GM06990 (cell line): ENCODE measurements around the gene AFAP1.

Source experiments
- DNase-seq: peaks from one replicate; pipeline ENCODE4 v3.0.0-alpha.2; 2011; ENCODE audit not compliant: insufficient read length; ENCODE audit errors: extremely low read depth
- H3K27me3 ChIP-seq: replicated peaks from 2 replicates; pipeline ENCODE4 v1.6.0; 2011; ENCODE audit warnings: low read length; ENCODE audit not compliant: control insufficient read depth, insufficient read depth
- H3K36me3 ChIP-seq: 2 replicates; pipeline ENCODE4 v1.5.1; 2011; ENCODE audit warnings: low read length; ENCODE audit not compliant: control insufficient read depth, insufficient read depth
- H3K4me3 ChIP-seq: replicated peaks from 2 replicates; pipeline ENCODE4 v1.5.1; 2011; ENCODE audit warnings: low read depth, mild to moderate bottlenecking, control low read depth, low read length
- TF ChIP-seq, protein P1 (sequence below): IDR thresholded peaks from 2 replicates; pipeline ENCODE4 v1.5.1; 2011; ENCODE audit warnings: low read length, control low read depth, mild to moderate bottlenecking, inconsistent platforms; ENCODE audit not compliant: insufficient read depth, poor library complexity, severe bottlenecking

The AFAP1 gene

DNA sequence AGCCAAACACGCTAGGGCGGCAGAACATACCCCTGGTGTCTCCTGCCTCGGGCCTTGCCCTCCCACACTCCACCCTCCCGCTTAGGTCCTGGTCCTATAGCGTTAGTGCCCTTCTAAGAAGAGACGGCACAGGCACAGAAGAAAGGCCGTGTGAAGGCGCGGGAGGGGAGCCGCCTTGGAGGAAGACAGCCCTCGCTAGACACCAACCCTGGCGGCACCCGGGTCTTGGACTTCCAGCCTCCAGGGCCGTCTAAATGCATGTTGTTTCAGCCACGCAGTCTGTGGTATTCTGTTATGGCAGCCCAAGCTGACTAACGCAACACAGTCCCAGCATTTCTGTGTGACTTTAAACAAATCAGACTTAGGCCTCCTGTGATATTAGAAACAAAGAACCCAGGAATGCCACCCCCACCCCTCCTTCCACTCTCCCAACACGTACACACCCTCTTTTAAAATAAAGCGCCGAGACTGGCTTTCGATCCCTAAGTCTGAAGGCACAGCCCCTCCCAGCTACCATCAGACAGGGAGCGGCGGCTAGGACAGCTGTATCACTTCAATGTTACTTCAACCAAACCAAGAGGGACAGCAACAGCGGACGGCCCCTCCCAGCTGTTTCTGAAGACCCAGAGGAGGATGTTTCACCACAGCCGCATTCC is 128.0 kb downstream of the AFAP1 start:
- TF ChIP-seq, protein P1, sequence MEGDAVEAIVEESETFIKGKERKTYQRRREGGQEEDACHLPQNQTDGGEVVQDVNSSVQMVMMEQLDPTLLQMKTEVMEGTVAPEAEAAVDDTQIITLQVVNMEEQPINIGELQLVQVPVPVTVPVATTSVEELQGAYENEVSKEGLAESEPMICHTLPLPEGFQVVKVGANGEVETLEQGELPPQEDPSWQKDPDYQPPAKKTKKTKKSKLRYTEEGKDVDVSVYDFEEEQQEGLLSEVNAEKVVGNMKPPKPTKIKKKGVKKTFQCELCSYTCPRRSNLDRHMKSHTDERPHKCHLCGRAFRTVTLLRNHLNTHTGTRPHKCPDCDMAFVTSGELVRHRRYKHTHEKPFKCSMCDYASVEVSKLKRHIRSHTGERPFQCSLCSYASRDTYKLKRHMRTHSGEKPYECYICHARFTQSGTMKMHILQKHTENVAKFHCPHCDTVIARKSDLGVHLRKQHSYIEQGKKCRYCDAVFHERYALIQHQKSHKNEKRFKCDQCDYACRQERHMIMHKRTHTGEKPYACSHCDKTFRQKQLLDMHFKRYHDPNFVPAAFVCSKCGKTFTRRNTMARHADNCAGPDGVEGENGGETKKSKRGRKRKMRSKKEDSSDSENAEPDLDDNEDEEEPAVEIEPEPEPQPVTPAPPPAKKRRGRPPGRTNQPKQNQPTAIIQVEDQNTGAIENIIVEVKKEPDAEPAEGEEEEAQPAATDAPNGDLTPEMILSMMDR: no peak
- DNase-seq: no peak
- H3K4me3 ChIP-seq: no peak overlapping the region
- H3K36me3 ChIP-seq: no peaks in the 10 kb centered on the region
- H3K27me3 ChIP-seq: peaks cover 1% of the 10 kb centered on the region; the same call in 1 of the 2 replicates

DNA sequence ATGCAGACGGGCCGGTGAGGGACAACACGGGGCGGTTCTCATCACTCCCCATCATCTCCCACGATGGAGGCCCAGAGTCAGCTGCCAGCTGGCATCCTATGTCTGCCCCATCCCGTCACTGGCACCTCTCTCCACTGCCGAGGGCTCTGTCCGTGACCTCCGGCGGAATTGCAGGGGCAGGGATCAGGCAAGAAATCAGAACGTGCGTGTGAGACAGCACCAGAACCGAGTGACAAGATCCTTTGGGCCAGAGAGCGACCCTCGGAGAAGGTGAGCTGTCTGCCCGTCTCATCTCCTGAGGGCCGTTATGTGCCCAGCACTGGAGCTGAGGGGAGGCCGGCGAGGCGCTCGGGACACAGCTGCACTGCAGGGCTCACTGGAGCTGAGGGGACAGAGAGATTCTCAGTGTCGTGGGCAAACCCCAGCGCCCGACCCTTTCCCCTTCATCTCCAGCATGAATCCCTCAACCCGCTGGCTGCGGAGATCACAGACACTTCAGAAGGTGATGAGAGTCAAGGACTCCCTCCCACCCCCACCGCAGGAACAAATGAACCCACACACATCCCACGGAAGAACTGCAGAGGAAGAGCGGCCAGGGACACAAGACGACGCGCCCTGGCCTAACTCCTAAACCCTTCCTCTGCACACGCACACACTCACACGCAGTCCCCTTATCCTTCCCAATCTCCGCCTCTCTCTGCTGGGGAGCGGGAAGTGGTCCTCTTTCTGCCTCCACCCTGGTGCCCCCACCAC is 128.7 kb downstream of the AFAP1 start:
- H3K27me3 ChIP-seq: peaks cover 1% of the 10 kb centered on the region; the same call in 1 of the 2 replicates
- H3K4me3 ChIP-seq: no peak overlapping the region
- TF ChIP-seq, protein P1: no peak
- DNase-seq: no peak
- no peaks in the 10 kb centered on the region for H3K36me3 ChIP-seq

DNA sequence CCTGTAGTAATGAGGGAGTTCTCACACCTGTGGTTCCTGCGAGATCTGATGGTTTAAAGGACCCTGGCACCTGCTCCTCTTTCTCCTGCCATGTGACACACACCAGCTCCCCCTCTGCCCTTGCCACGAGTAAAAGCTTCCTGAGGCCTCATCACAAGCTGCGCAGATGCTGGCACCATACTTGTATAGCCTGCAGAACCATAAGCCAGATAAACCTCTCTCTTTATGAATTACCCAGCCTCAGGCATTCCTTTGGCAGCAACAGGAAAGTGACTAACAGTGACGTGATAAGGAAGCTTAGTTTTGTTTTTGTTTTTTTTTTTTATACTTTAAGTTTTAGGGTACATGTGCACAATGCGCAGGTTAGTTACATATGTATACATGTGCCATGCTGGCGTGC is 130.9 kb downstream of the AFAP1 start:
- no peaks in the 10 kb centered on the region for H3K36me3 ChIP-seq
- DNase-seq: no peak
- peaks cover 1% of the 10 kb centered on the region; the same call in 1 of the 2 replicates for H3K27me3 ChIP-seq
- H3K4me3 ChIP-seq: no peak overlapping the region
- TF ChIP-seq, protein P1: no peak

DNA sequence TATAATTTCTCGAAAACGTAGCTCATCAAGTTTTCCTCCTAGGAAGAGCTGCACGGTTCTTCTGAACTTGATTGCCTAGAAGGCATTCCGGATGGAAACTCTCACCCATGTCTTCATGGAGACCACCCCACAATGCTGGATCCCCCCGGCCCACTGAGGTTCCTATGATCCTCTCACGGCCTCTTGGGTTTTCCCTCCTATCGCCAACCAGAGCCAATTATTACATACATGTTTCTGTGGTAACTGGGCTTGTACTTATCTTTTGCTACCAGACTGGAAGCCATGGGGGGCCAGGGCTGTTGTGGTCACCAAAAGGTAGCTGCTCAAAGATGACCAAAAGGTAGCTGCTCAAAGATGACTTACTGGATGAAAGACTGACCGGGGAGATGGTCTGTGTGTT is 131.5 kb downstream of the AFAP1 start:
- DNase-seq: no peak
- H3K27me3 ChIP-seq: peaks cover 1% of the 10 kb centered on the region; the same call in 1 of the 2 replicates
- no peaks in the 10 kb centered on the region for H3K36me3 ChIP-seq
- TF ChIP-seq, protein P1: no peak
- no peak overlapping the region for H3K4me3 ChIP-seq

DNA sequence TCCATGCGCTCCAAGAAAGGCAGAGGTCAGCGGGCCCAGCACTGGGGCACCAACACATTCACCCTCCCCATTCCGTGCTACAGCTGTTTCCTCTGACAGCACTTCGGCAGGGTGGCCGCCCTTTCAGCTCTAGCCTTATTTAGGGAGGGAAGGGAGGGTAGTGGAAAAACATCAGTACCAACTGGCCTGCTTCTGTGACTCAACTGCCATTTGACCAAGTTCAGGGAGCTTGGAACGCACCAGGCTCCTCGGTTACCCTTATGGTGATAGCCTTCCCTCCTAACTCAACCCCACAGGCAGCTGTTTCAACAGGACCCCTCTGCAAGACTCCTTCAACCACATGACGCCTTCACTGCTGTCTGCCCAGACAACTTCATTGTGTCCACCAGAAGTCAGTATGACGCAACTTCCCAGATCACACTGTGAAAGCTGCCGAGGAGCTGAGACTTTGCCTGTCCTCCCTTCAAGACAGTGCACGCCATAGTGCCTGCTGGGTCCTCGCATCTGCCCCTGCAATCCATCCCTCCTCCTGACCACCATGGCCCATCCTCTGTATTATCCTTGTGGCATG is 132.2 kb downstream of the AFAP1 start:
- Histone ChIP-seq H3K4me3 (no peak overlapping the region), H3K27me3 (peaks cover 1% of the 10 kb centered on the region; the same call in 1 of the 2 replicates), H3K36me3 (no peaks in the 10 kb centered on the region)
- TF ChIP-seq, protein P1: no peak
- DNase-seq: no peak
